K562 (cell line): ENCODE measurements around the gene TBX6. TPM values are rescaled to one million over a fixed set of nuclear protein-coding genes. Genes with fewer than 3 reads are reported as not detected.
A peak's percentile ranks its signal among the peaks of the same experiment; 100 is the strongest.

Experiments
- BRD4 ChIP-seq: fragments of 200-600 bp; sonication (generic); IDR thresholded peaks from 2 replicates; pipeline ENCODE4 v1.6.1; 2017; ENCODE audit warnings: inconsistent platforms
- CAMTA2 ChIP-seq: fragments of 250-450 bp; sonication (Bioruptor Pico); conservative IDR thresholded peaks from 2 replicates; pipeline ENCODE4 v1.5.1; 2022
- CC2D1A ChIP-seq: fragments of 450-650 bp; IDR thresholded peaks from 2 replicates; pipeline ENCODE4 v1.6.1; 2017; ENCODE audit warnings: mild to moderate bottlenecking
- CTCF ChIP-seq, 3 experiments: IDR thresholded peaks in 2 of 3; conservative IDR thresholded peaks in 1 of 3; 2 replicates each; pipeline ENCODE4 v1.5.1; 2011 to 2012; ENCODE audit warnings: low read length in 3 of 3, mild to moderate bottlenecking in 3 of 3, control low read depth in 2 of 3, improper control_type of control experiment in 1 of 3, inconsistent platforms in 1 of 3, low read depth in 1 of 3, mixed read lengths in 1 of 3, moderate library complexity in 1 of 3; ENCODE audit not compliant: insufficient read depth in 2 of 3
- ETS2 ChIP-seq: IDR thresholded peaks from 2 replicates; pipeline ENCODE4 v1.6.1; 2016; ENCODE audit warnings: borderline replicate concordance, missing genetic modification characterization, mild to moderate bottlenecking, moderate library complexity, missing compliant biosample characterization; ENCODE audit not compliant: poor library complexity, severe bottlenecking
- FOXP4 ChIP-seq: sonication (generic); formaldehyde crosslinking; IDR thresholded peaks from 2 replicates; pipeline ENCODE4 v1.8.0; 2022; ENCODE audit warnings: mild to moderate bottlenecking, missing genetic modification reagents, borderline replicate concordance
- KDM2B ChIP-seq: fragments of 250-450 bp; sonication (Bioruptor Pico); IDR thresholded peaks from 2 replicates; pipeline ENCODE4 v1.8.0; 2021; ENCODE audit warnings: mild to moderate bottlenecking, moderate library complexity
- NFRKB ChIP-seq: fragments of 450-650 bp; IDR thresholded peaks from 2 replicates; pipeline ENCODE4 v1.6.1; 2016; ENCODE audit warnings: low read depth
- NR4A1 ChIP-seq, 2 experiments: fragments of 250-450 bp in 1 of 2; fragments of 450-650 bp in 1 of 2; sonication (Bioruptor Pico) in 1 of 2; IDR thresholded peaks; 2 replicates each; pipeline versions ENCODE4 v1.4.0 to v1.6.1; 2016 to 2020; ENCODE audit warnings: mild to moderate bottlenecking in 2 of 2, missing compliant biosample characterization in 1 of 2, missing genetic modification characterization in 1 of 2, moderate library complexity in 1 of 2
- RB1 ChIP-seq: fragments of 450-650 bp; IDR thresholded peaks from 2 replicates; pipeline ENCODE4 v1.6.1; 2017; ENCODE audit warnings: low read depth, mild to moderate bottlenecking
- RBM14 ChIP-seq: fragments of 200-400 bp; formaldehyde crosslinking; IDR thresholded peaks from 2 replicates; pipeline ENCODE4 v1.6.1; 2018; ENCODE audit warnings: low read depth, mild to moderate bottlenecking, low read length, moderate library complexity, borderline replicate concordance; ENCODE audit not compliant: insufficient read depth
- RBM34 ChIP-seq: fragments of 200-400 bp; formaldehyde crosslinking; IDR thresholded peaks from 2 replicates; pipeline ENCODE4 v1.6.1; 2018; ENCODE audit warnings: low read length, borderline replicate concordance; ENCODE audit not compliant: insufficient read depth
- RUNX1 ChIP-seq: sonication (generic); IDR thresholded peaks from 2 replicates; pipeline ENCODE4 v1.6.1; 2016; ENCODE audit warnings: antibody characterized with exemption, low read depth
- XRCC4 ChIP-seq: IDR thresholded peaks from one replicate; pipeline ENCODE4 v1.6.1; 2011; ENCODE audit not compliant: insufficient read depth, insufficient read length; ENCODE audit errors: extremely low read depth
- YY1 ChIP-seq, 3 experiments: IDR thresholded peaks; 2 replicates each; pipeline ENCODE4 v1.6.1; 2011; ENCODE audit warnings: low read length in 2 of 3, mild to moderate bottlenecking in 2 of 3, moderate library complexity in 2 of 3, borderline replicate concordance in 1 of 3, control low read depth in 1 of 3, low read depth in 1 of 3; ENCODE audit not compliant: insufficient read depth in 3 of 3, insufficient replicate concordance in 2 of 3, control insufficient read depth in 1 of 3, insufficient read length in 1 of 3; ENCODE audit errors: extremely low read depth in 1 of 3
- ZC3H11A ChIP-seq: IDR thresholded peaks from 2 replicates; pipeline ENCODE4 v1.6.1; 2012; ENCODE audit warnings: low read depth, low read length, improper control_type of control experiment
- polyA plus RNA-seq, 8 experiments: library from polyadenylated mRNA; depleted of rRNA in 4 of 8; stranded (reverse) in 5 of 8; unstranded in 3 of 8; fragments of >200 nt; fragmentation: Nextera tagmentation in 2 of 8; fragmentation: Illumina TruSeq in 1 of 8; extraction: Ambion mirVana in 2 of 8; extraction: Trizol in 1 of 8; gene quantifications; 2 replicates each; pipeline versions ENCODE4 v1.2.1 to v1.2.3, GENCODE V29; 2011 to 2014; ENCODE audit warnings: inconsistent platforms in 1 of 8, missing spikeins in 1 of 8
- total RNA-seq, 7 experiments: library from RNA; depleted of rRNA in 6 of 7; stranded (reverse); fragments of >200 nt in 6 of 7; fragmentation: Illumina TruSeq in 2 of 7; extraction: Trizol in 2 of 7; gene quantifications; 2 replicates each; pipeline versions ENCODE4 v1.2.1 to v1.2.3, GENCODE V29; 2011 to 2021; ENCODE audit warnings: low replicate concordance in 1 of 7
- TF ChIP-seq, protein P1 (sequence below): fragments of 450-650 bp; IDR thresholded peaks from 2 replicates; pipeline ENCODE4 v1.6.1; 2016; ENCODE audit warnings: antibody characterized with exemption
- TF ChIP-seq, protein P2 (sequence below): sonication (generic); formaldehyde crosslinking; IDR thresholded peaks from 2 replicates; pipeline ENCODE4 v1.8.0; 2022; ENCODE audit warnings: mild to moderate bottlenecking, missing genetic modification reagents

The TBX6 gene
- total and polyA plus RNA-seq, 9 of the 15 experiments (the other 6 are each of a cell fraction or from before 2014, with no cell fraction given) = 0.07 to 0.58 (median 0.11) TPM; not detected in 2

DNA sequence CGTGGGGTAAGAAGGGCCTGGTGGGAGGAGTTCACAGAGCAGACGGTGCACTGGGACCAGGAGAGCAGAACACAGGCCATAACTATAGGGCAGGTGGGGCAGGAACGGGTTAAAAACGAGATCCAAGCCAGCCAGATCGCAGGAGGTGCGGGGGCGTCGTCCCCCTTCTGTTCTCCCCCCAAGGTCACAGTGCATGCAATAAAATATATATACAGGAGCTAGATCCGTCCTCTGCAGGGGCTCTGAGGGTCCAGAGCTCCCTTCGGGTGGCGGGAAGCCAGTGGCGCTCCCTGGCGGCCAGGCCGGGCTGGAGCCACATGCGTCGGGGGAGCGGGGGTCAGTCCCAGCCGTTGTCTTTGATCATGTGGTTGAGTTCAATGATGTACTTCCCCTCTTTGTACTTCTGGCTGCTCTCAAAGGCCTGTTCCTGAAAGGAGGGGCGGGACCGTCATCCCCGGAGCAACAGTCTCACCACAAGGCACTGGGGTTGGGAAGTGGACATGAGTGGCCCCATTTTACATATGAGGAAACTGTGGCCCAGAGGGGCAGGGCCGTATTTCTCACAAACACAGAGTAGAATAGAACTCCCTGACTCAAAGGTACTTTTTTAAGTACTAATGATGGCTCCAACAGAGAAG lies 768 bp upstream of the TBX6 start (continued):
- TF ChIP-seq XRCC4 = no peak
- TF ChIP-seq BRD4 = 0 out of 2 replicates have a peak, but pooled peaks have one; percentile 70
- no peak for TF ChIP-seq RUNX1
- TF ChIP-seq NFRKB = peak; percentile 76; the same call in 1 of the 2 replicates
- TF ChIP-seq CAMTA2 (CRISPR knock-in tag) = no peak
- TF ChIP-seq, protein P1, sequence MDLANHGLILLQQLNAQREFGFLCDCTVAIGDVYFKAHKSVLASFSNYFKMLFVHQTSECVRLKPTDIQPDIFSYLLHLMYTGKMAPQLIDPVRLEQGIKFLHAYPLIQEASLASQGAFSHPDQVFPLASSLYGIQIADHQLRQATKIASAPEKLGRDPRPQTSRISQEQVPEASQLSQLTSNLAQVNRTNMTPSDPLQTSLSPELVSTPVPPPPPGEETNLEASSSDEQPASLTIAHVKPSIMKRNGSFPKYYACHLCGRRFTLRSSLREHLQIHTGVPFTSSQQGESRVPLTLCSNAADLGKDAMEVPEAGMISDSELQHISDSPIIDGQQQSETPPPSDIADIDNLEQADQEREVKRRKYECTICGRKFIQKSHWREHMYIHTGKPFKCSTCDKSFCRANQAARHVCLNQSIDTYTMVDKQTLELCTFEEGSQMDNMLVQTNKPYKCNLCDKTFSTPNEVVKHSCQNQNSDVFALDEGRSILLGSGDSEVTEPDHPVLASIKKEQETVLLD = 0 out of 2 replicates have a peak, but pooled peaks have one; percentile 36
- peak; percentile 90 to 93 (median 93) for TF ChIP-seq CTCF (IDR thresholded peaks at IDR 0.05 in 2 of 3, conservative IDR thresholded peaks at IDR 0.05 in 1 of 3; ENCODE audit: insufficient read depth in 2 of 3, low read depth in 1 of 3, low read length in 3 of 3)
- TF ChIP-seq RBM14 = no peak
- no peak for TF ChIP-seq FOXP4
- peak; percentile 66 for TF ChIP-seq ETS2 (tag)
- TF ChIP-seq, protein P2, sequence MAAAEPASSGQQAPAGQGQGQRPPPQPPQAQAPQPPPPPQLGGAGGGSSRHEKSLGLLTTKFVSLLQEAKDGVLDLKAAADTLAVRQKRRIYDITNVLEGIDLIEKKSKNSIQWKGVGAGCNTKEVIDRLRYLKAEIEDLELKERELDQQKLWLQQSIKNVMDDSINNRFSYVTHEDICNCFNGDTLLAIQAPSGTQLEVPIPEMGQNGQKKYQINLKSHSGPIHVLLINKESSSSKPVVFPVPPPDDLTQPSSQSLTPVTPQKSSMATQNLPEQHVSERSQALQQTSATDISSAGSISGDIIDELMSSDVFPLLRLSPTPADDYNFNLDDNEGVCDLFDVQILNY (CRISPR knock-in tag) = no peak
- TF ChIP-seq NR4A1 (CRISPR knock-in tag; IDR thresholded peaks at IDR 0.05) = peak; percentile 96
- peak; percentile 97 for TF ChIP-seq NR4A1 (tag; IDR thresholded peaks at IDR 0.05)
- TF ChIP-seq CC2D1A = peak; percentile 15; the same call in 1 of the 2 replicates
- TF ChIP-seq YY1 (IDR thresholded peaks at IDR 0.05; ENCODE audit: borderline replicate concordance in 1 of 3, control insufficient read depth in 1 of 3, extremely low read depth in 1 of 3, insufficient read depth in 3 of 3, insufficient read length in 1 of 3, insufficient replicate concordance in 2 of 3, low read depth in 1 of 3, low read length in 2 of 3) = peak in 2 of 3 experiments; percentile 18 to 73
- peak; percentile 97 for TF ChIP-seq RB1
- no peak for TF ChIP-seq ZC3H11A
- 0 out of 2 replicates have a peak, but pooled peaks have one; percentile 65 for TF ChIP-seq KDM2B (CRISPR knock-in tag)
- TF ChIP-seq RBM34 = no peak
